Right lung (tissue), 5 donors: ENCODE results near the gene NMNAT1. TPM values are rescaled to one million over a fixed set of nuclear protein-coding genes. Genes with fewer than 3 reads are reported as not detected.
"Not testable (repeated sequence)": the region's sequence is repeated elsewhere in the genome, so short reads cannot be mapped to it uniquely, and the experiment has no call there.

ENCODE experiments used
- DNase-seq, 2 donors: peaks; one replicate each; pipeline ENCODE4 v3.0.0-alpha.2; 2013
- polyA plus RNA-seq, 5 donors: library from polyadenylated mRNA; unstranded; fragments of 120-200 nt; gene quantifications; one replicate each; pipeline versions ENCODE4 v1.2.1 to v1.2.3, GENCODE V29; 2013; ENCODE audit warnings: inconsistent platforms in 1 of 5, low replicate concordance in 1 of 5; ENCODE audit not compliant: insufficient read length in 5 of 5, insufficient read depth in 1 of 5

NMNAT1 gene
- polyA plus RNA-seq, 5 donors: 13.6 to 16.7 (median 14.1) TPM

DNA sequence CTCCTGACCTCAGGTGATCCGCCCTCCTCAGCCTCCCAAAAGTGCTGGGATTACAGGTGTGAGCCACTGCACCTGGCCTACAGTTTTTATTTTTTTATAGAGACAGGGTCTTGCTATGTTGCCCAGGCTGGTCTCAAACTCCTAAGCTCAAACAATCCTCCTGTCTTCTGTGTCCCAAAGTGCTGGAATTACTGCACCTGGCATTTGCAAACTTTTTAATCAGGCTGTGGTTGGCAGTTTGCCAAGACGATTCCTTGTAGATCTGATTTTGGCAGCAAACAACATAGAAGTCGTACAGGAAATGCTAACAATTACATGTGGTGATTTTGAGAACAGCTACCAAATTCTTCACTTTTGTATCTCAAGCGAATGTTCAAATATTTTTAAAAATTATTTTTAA, 63.9 kb downstream of the NMNAT1 start:
- no peak for DNase-seq

DNA sequence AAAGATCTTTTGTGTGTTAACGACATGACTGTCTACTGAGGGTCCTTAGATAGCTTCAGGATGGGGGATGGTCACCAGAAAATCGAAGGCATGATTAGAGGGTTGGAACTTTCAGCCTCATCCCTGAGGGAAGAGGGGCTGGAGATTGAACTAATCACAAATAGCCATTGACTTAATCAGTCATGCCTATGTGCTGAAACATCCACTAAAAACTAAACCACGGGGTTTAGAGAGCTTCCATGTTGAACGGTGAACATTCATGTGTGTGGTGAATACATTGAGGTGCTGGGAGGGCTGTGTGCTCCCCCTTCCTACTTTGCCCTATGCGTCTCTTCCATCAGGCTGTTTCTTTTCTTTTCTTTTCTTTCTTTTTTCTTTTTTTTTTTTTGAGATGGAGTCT, 70.7 kb downstream of the NMNAT1 start:
- no peak for DNase-seq

DNA sequence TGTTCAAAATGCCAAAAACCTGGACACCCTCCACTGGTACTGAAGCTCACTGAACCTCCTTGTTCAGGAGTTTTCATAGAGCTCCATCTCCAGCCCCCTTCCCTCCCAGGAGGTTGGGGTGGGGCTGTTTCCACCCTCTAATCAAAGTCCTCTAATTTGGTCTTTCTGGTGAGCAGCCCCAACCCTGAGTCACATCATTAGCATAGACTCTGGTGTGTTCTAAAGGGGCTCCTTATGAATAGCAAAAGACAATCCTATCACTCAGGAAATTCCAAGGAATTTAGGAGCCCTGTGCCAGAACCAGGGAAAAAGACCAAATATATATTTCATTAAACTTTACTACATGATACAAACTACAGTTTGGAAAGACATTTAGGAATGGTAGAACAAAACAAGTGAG, 76.3 kb downstream of the NMNAT1 start:
- no peak for DNase-seq

DNA sequence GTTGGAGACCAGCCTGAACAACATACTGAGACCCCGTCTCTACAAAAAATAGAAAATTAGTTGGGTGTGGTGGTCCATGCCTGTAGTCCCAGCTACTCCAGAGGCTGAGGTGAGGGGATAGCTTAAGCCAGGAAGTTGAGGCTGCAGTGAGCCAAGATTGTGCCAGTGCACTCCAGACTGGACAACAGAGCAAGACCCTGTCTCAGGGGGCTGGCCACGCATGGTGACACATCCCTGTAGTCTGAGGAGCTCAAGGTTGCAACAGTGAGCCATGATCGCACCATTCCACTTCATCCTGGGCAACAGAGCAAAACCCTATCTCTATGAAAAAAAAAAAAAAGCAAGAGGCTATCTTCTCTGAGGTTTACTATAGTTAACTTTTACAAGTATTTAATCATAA, 76.8 kb downstream of the NMNAT1 start:
- no peak for DNase-seq

DNA sequence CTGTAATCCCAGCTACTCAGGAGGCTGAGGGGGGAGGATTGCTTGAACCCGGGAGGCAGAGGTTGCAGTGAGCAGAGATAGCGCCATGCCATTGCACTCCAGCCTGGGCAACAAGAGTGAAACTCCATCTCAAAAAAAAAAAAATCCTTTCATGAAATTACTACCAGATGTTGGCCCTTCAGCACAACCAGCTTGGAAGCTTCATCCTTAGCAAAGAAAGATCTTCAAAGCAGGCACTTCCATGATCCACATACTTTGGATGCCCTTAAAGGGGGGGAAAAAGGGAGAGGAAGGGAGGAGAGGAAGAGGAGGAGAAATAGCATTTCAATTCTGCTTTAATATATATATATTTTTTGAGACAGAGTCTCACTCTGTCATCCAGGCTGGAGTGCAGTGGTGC, 77.4 kb downstream of the NMNAT1 start:
- DNase-seq: not testable (repeated sequence)

DNA sequence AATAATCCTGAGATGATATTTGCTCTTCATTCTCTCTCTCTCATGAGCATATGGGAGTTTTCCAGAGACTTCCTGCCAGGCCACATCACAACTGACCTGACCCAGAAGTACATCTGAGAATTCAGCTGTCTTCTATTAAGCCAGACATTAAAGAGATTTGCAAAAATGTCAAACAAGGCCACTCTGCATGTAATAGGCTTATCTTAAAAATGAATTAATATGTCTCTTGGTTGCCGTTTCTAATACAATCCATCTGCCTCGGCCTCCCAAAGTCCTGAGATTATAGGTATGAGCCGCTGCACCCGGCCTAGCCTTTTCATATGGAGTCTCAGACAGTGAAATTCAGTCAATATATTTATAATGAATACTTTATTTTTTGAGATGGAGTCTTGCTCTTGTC, 78.7 kb downstream of the NMNAT1 start:
- not testable (repeated sequence) for DNase-seq

DNA sequence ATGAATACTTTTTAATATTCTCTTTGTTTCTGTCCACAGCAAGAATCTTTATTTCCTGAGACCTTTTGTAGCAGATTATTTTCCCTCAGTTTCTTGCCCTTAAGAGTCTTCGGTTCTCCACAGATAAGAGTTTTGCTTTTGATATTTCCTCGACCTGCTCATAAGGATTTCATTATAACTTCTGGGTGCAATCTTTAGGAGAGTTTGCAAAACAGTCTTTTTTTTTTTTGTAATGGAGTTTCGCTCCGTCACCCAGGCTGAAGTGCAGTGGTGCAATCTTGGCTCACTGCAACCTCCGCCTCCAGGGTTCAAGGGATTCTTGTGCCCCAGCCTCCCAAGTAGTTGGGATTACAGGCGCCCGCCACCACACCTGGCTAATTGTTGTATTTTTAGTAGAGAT, 79.4 kb downstream of the NMNAT1 start:
- no peak for DNase-seq

DNA sequence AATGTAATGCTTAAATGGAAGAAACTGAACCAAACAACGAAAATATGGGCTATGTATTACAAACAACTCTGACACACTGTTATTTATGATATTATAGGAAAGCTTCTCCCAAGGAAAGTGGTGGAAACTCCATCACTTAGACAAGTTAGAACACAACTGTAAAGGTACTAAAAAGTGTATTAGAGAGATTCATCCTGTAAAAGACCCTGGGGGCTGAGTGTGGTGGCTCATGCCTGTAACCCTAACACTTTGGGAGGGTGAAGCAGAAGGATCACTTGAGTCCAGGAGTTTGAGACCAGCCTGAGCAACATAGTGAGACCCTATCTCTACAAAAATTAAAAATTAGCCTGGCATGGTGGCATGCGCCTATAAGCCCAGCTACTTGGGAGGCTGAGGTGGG, 82.1 kb downstream of the NMNAT1 start:
- DNase-seq: no peak

DNA sequence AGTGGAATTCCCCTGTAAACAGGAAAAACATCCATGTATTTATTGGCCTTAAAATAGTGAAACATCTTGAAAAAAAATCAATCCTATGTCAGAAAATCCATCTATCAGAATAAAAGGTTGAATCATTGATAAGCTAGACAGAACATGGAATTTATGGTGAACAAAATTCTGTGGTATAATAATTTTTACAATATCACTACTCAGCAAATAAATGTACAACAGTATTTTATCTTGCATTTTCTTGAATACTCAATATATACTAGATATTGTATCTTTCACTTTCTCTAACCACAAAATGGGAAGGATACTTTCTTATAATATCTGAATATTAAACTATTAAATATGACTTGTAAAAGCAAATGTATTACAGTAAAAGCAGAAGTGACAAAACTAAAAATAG, 83.8 kb downstream of the NMNAT1 start:
- DNase-seq: no peak

DNA sequence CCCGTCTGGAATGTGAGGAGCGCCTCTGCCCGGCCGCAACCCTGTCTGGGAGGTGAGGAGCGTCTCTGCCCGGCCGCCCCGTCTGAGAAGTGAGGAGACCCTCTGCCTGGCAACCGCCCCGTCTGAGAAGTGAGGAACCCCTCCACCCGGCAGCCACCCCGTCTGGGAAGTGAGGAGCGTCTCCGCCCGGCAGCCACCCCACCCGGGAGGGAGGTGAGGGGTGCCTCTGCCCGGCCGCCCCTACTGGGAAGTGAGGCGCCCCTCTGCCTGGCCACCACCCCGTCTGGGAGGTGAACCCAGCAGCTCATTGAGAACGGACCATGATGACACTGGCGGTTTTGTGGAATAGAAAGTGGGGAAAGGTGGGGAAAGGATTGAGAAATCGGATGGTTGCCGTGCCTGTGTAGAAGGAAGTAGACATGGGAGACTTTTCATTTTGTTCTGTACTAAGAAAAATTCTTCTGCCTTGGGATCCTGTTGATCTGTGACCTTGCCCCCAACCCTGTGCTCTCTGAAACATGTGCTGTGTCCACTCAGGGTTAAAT, 85.8 kb downstream of the NMNAT1 start:
- DNase-seq: not testable (repeated sequence)

DNA sequence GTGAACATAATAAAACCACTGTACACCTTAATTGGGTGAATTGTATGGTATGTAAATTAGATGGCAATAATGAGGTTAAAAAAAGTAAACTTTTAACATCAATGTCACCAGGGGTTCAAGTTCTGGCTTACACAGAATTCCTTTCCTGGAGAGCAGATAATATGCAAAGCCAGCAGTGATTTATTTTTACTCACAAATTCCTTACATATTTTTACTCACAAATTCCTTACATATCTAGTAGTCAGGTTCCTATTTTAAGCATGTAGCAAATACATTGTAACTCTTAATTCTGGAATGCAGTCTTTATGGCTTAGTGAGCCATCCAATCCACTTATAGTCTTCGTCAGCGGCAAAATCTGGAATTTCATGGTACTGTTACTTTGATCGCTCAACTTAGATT, 88.2 kb downstream of the NMNAT1 start:
- DNase-seq: no peak

DNA sequence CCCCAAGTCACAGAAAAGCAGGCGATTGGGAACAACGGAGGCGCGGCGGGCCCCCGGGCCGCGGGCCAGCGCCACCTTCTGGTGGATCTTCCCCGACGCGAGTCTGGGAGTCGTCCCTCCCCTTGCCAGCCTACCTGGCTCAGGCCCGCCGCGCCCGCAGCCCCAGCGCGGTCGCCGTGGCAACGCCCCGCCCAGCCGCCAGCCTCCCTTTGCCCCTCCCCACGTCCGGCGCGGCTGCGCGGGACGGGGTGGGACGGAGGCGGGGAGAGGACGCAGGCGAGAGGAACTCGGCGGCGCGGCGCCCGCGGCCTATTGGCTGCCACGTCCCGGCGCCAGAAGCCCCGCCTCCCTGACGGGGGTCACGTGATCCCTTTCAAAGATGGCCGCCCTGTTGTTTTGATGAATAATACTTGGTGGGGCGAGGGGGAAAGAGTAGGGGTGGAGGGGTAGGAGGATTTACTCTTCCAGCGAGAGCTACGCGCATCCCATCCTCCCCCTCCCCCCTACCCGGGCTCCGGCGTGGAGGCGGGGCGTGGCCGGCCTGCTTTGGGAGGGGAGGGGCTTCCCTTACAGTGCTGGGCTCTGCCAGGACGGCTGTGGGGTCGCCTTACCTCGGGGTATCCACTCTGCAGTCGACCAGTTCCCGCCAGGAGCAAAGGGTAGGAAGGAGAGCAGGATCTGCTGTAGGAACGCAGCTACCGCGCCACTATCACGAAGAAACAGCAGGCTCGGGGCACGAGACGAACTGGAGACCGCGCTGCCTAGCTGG, 89.5 kb downstream of the NMNAT1 start, which contains the start of gene UBE4B:
UBE4B (plus strand) TSS at position 369 of the 769 bp plus-strand sequence. CDS start 713 bp downstream, outside the sequence.
- peak; percentile 98 to 99 for DNase-seq

DNA sequence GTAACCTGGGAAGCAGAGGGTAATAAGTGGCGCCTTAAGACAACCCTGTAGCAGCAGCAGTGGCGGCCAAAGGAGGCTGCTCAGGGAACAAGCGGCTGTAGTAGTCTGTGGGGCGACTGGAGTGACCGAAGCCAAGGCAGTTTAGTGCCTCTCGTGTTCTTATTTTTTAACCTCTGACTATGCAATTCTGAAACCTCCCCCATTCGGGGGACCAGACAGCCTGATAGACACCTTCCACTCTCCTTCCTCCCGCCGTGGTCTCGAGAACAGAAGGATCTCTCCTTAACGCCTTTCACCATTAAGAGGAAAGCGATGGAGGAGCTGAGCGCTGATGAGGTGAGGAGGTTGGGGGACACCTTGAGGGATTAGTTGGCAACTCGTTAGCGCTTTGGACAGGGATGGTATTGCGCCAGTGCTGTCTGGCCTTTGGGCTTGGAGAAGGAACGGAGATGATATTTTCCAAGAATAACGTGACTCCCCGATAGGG, 90.1 kb downstream of the NMNAT1 start:
- peak in 1 of 2 donors; percentile 24 for DNase-seq

Other genes starting within 250 kb of the NMNAT1 start
- 100 to 1,000 TPM in 2 of 5 donors, 10 to 100 TPM in 3; 82.7 to 121 (median 94.8) TPM for gene CLSTN1, start 119.5 kb upstream of the NMNAT1 start, polyA plus RNA-seq
- 10 to 100 TPM; 40.7 to 68.2 (median 47.6) TPM for gene CTNNBIP1, start 33.2 kb upstream of the NMNAT1 start, polyA plus RNA-seq
- gene LZIC, start 84 bp upstream of the NMNAT1 start, polyA plus RNA-seq: 10 to 100 TPM; 51.5 to 71.0 (median 66.5) TPM
- 1 to 10 TPM in 3 of 5 donors, under 1 TPM in 2; 0.90 to 1.7 (median 1.1) TPM for gene RBP7, start 53.8 kb downstream of the NMNAT1 start, polyA plus RNA-seq
- 10 to 100 TPM; 43.8 to 52.9 (median 45.9) TPM for gene UBE4B, start 89.5 kb downstream of the NMNAT1 start, polyA plus RNA-seq